H1 (cell line): ENCODE results near the gene FKTN.

Source experiments
- ATF3 ChIP-seq: IDR thresholded peaks from 2 replicates; pipeline ENCODE4 v1.6.1; 2011; ENCODE audit warnings: low read depth, mild to moderate bottlenecking, low read length; ENCODE audit not compliant: insufficient read depth
- CEBPB ChIP-seq: IDR thresholded peaks from 2 replicates; pipeline ENCODE4 v1.6.1; 2012; ENCODE audit warnings: low read depth, low read length
- EGR1 ChIP-seq: IDR thresholded peaks from 2 replicates; pipeline ENCODE4 v1.6.1; 2011; ENCODE audit warnings: low read depth, low read length, borderline replicate concordance
- GABPA ChIP-seq: IDR thresholded peaks from 2 replicates; pipeline ENCODE4 v1.6.1; 2011; ENCODE audit warnings: mild to moderate bottlenecking, low read length, moderate library complexity, borderline replicate concordance; ENCODE audit not compliant: insufficient read depth
- HDAC6 ChIP-seq: IDR thresholded peaks from one replicate; pipeline ENCODE4 v1.7.1; 2012; ENCODE audit warnings: low read depth, mild to moderate bottlenecking, inconsistent platforms, low read length, moderate library complexity
- JUN ChIP-seq: IDR thresholded peaks from 2 replicates; pipeline ENCODE4 v1.6.1; 2011; ENCODE audit warnings: low read depth, mild to moderate bottlenecking, improper control_type of control experiment, low read length
- POLR2A ChIP-seq, 2 experiments: IDR thresholded peaks; 1 replicate in 1 of 2; 2 replicates in 1 of 2; pipeline ENCODE4 v1.6.1; 2011; ENCODE audit warnings: low read depth in 2 of 2, low read length in 2 of 2, mild to moderate bottlenecking in 2 of 2; ENCODE audit errors: control extremely low read depth in 1 of 2
- RAD21 ChIP-seq, 2 experiments: IDR thresholded peaks in 1 of 2; conservative IDR thresholded peaks in 1 of 2; 2 replicates each; pipeline ENCODE4 v1.6.1; 2011; ENCODE audit warnings: low read depth in 2 of 2, low read length in 2 of 2, improper control_type of control experiment in 1 of 2, inconsistent platforms in 1 of 2, mild to moderate bottlenecking in 1 of 2, moderate library complexity in 1 of 2
- SIRT6 ChIP-seq: IDR thresholded peaks from one replicate; pipeline ENCODE4 v1.7.1; 2012; ENCODE audit warnings: low read length, inconsistent platforms
- TF ChIP-seq, protein P1 (sequence below), 3 experiments: IDR thresholded peaks; 1 replicate in 2 of 3; 2 replicates in 1 of 3; pipeline versions ENCODE4 v1.5.1 to v1.6.1; 2011; ENCODE audit warnings: low read length in 3 of 3, mild to moderate bottlenecking in 3 of 3, inconsistent platforms in 2 of 3, low read depth in 1 of 3, moderate library complexity in 1 of 3; ENCODE audit not compliant: insufficient read depth in 1 of 3; ENCODE audit errors: control extremely low read depth in 1 of 3
- TF ChIP-seq, protein P2 (sequence below): IDR thresholded peaks from 2 replicates; pipeline ENCODE4 v1.6.1; 2011; ENCODE audit warnings: low read length, improper control_type of control experiment

- TF ChIP-seq, protein P1, sequence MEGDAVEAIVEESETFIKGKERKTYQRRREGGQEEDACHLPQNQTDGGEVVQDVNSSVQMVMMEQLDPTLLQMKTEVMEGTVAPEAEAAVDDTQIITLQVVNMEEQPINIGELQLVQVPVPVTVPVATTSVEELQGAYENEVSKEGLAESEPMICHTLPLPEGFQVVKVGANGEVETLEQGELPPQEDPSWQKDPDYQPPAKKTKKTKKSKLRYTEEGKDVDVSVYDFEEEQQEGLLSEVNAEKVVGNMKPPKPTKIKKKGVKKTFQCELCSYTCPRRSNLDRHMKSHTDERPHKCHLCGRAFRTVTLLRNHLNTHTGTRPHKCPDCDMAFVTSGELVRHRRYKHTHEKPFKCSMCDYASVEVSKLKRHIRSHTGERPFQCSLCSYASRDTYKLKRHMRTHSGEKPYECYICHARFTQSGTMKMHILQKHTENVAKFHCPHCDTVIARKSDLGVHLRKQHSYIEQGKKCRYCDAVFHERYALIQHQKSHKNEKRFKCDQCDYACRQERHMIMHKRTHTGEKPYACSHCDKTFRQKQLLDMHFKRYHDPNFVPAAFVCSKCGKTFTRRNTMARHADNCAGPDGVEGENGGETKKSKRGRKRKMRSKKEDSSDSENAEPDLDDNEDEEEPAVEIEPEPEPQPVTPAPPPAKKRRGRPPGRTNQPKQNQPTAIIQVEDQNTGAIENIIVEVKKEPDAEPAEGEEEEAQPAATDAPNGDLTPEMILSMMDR (IDR thresholded peaks at IDR 0.05; ENCODE audit: control extremely low read depth in 1 of 3, insufficient read depth in 1 of 3, low read depth in 1 of 3, low read length in 3 of 3) = no peak
- TF ChIP-seq EGR1 = no peak
- TF ChIP-seq ATF3 = no peak
- TF ChIP-seq JUN = no peak
- TF ChIP-seq RAD21 (IDR thresholded peaks at IDR 0.05 in 1 of 2, conservative IDR thresholded peaks at IDR 0.05 in 1 of 2; ENCODE audit: low read depth in 2 of 2, low read length in 2 of 2) = no peak
- no peak for TF ChIP-seq POLR2A (IDR thresholded peaks at IDR 0.05; ENCODE audit: control extremely low read depth in 1 of 2, low read depth in 2 of 2, low read length in 2 of 2)
- no peak for TF ChIP-seq GABPA
- TF ChIP-seq HDAC6 = no peak
- no peak for TF ChIP-seq SIRT6
- no peak for TF ChIP-seq CEBPB
- TF ChIP-seq, protein P2, sequence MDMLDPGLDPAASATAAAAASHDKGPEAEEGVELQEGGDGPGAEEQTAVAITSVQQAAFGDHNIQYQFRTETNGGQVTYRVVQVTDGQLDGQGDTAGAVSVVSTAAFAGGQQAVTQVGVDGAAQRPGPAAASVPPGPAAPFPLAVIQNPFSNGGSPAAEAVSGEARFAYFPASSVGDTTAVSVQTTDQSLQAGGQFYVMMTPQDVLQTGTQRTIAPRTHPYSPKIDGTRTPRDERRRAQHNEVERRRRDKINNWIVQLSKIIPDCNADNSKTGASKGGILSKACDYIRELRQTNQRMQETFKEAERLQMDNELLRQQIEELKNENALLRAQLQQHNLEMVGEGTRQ = no peak
Observed at GRCh38 chr9:105515811-105516413, 42.0 kb upstream of the FKTN start.
